Osteocyte (in vitro differentiated cells): Measurements from ENCODE around the gene DYDC2. TPM values are rescaled to one million over a fixed set of nuclear protein-coding genes. Genes with fewer than 3 reads are reported as not detected.
A peak's percentile ranks its signal among the peaks of the same experiment; 100 is the strongest.

Source experiments
- DNase-seq: peaks from one replicate; pipeline ENCODE4 v3.0.0; 2021; ENCODE audit warnings: mixed read lengths; ENCODE audit not compliant: unreplicated experiment; ENCODE audit errors: extremely low spot score
- H3K27ac Mint-ChIP-seq: one replicate; pipeline ENCODE4 v1.8.0; 2021; ENCODE audit warnings: mild to moderate bottlenecking, mixed read lengths; ENCODE audit not compliant: unreplicated experiment
- H3K27me3 Mint-ChIP-seq: one replicate; pipeline ENCODE4 v1.8.0; 2021; ENCODE audit warnings: mixed read lengths; ENCODE audit not compliant: unreplicated experiment
- H3K36me3 Mint-ChIP-seq: one replicate; pipeline ENCODE4 v1.8.0; 2021; ENCODE audit warnings: mixed read lengths; ENCODE audit not compliant: unreplicated experiment
- H3K4me1 Mint-ChIP-seq: one replicate; pipeline ENCODE4 v1.8.0; 2021; ENCODE audit warnings: mixed read lengths; ENCODE audit not compliant: unreplicated experiment
- H3K4me3 Mint-ChIP-seq: one replicate; pipeline ENCODE4 v1.8.0; 2021; ENCODE audit warnings: mild to moderate bottlenecking, moderate library complexity, mixed read lengths; ENCODE audit not compliant: unreplicated experiment
- H3K9me3 Mint-ChIP-seq: one replicate; pipeline ENCODE4 v1.8.0; 2021; ENCODE audit warnings: mixed read lengths; ENCODE audit not compliant: unreplicated experiment
- CTCF ChIP-seq: fragments of 200-600 bp; sonication (generic); IDR thresholded peaks from 2 replicates; pipeline ENCODE4 v1.5.0; 2021; ENCODE audit warnings: antibody characterized with exemption, mild to moderate bottlenecking, moderate library complexity
- total RNA-seq: library from RNA; stranded (reverse); gene quantifications from 2 replicates; pipeline ENCODE4 v1.2.1, GENCODE V29; 2021

The DYDC2 gene
- total RNA-seq, 1 donor from 2014 or later: not detected

GRCh38 chr10:80410578-80411145 lies 54.1 kb downstream of the DYDC2 start:
- Mint-ChIP-seq H3K9me3 (no peaks in the 10 kb centered on the region), H3K36me3 (no peaks in the 10 kb centered on the region), H3K4me1 (peaks cover 65% of the 10 kb centered on the region), H3K27me3 (peaks cover 9% of the 10 kb centered on the region), H3K27ac (peak overlapping the region; percentile 36), H3K4me3 (no peak overlapping the region)
- DNase-seq: no peak
- no peak for TF ChIP-seq CTCF

- no peak for TF ChIP-seq CTCF
- Mint-ChIP-seq H3K9me3 (no peaks in the 10 kb centered on the region), H3K27me3 (peaks cover 9% of the 10 kb centered on the region), H3K27ac (peak overlapping the region; percentile 36), H3K36me3 (no peaks in the 10 kb centered on the region), H3K4me3 (no peak overlapping the region), H3K4me1 (peaks cover 66% of the 10 kb centered on the region)
- no peak for DNase-seq
These were observed 54.7 kb downstream of the DYDC2 start for GRCh38 chr10:80411267-80411668.

GRCh38 chr10:80411681-80412220 lies 55.2 kb downstream of the DYDC2 start:
- no peak for TF ChIP-seq CTCF
- peaks cover 7% of the 10 kb centered on the region for H3K27me3 Mint-ChIP-seq
- no peak overlapping the region for H3K4me3 Mint-ChIP-seq
- no peaks in the 10 kb centered on the region for H3K36me3 Mint-ChIP-seq
- DNase-seq: no peak
- peaks cover 69% of the 10 kb centered on the region for H3K4me1 Mint-ChIP-seq
- no peaks in the 10 kb centered on the region for H3K9me3 Mint-ChIP-seq
- H3K27ac Mint-ChIP-seq: peak overlapping the region; percentile 36

- no peak for DNase-seq
- H3K27me3 Mint-ChIP-seq: peaks cover 5% of the 10 kb centered on the region
- H3K27ac Mint-ChIP-seq: no peak overlapping the region
- no peak overlapping the region for H3K4me3 Mint-ChIP-seq
- no peak for TF ChIP-seq CTCF
- peaks cover 71% of the 10 kb centered on the region for H3K4me1 Mint-ChIP-seq
- H3K36me3 Mint-ChIP-seq: no peaks in the 10 kb centered on the region
- H3K9me3 Mint-ChIP-seq: no peaks in the 10 kb centered on the region
These were observed 55.9 kb downstream of the DYDC2 start for GRCh38 chr10:80412486-80412885.

- peak overlapping the region; percentile 6 for H3K4me3 Mint-ChIP-seq
- no peak for DNase-seq
- peaks cover 65% of the 10 kb centered on the region for H3K4me1 Mint-ChIP-seq
- peak overlapping the region; percentile 58 for H3K27ac Mint-ChIP-seq
- no peaks in the 10 kb centered on the region for H3K27me3 Mint-ChIP-seq
- no peaks in the 10 kb centered on the region for H3K9me3 Mint-ChIP-seq
- TF ChIP-seq CTCF: no peak
- no peaks in the 10 kb centered on the region for H3K36me3 Mint-ChIP-seq
These were observed 56.9 kb downstream of the DYDC2 start for GRCh38 chr10:80413271-80413996.
